ENCODE results near the gene SPZ1. TPM values are rescaled to one million over a fixed set of nuclear protein-coding genes. Genes with fewer than 3 reads are reported as not detected.
"Not testable (repeated sequence)": the region's sequence is repeated elsewhere in the genome, so short reads cannot be mapped to it uniquely, and the experiment has no call there.

SPZ1 gene
- total RNA-seq, 2 experiments from 2014 or later = not detected

DNA sequence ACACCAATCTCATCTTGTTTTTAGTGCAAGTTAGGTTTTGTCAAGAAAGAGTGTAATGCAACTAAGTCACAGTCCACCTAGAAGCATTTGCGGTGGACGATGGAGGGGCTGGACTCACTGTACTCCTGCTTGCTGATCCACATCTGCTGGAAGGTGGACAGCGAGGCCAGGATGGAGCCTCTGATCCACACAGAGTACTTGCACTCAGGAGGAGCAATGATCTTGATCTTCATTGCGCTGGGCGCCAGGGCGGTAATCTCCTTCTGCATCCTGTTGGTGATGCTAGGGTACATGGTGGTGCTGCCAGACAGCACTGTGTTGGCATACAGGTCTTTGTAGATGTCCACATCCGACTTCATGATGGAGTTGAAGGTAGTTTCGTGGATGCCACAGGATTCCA is 20.2 kb upstream of the SPZ1 start:
- DNase-seq (no peak), ATAC-seq (ENCODE audit: poor library complexity) (no peak)
- H3K4me1 Mint-ChIP-seq (ENCODE audit: low read depth) = no peaks in the 10 kb centered on the region
- TF ChIP-seq CTCF (IDR thresholded peaks at IDR 0.05) = no peak
- Histone ChIP-seq H3K36me3 (ENCODE audit: insufficient read depth, low read length) (no peaks in the 10 kb centered on the region), H3K27me3 (ENCODE audit: control insufficient read depth in 1 of 2, insufficient read depth in 2 of 2, low read length in 2 of 2) (no peaks in the 10 kb centered on the region), H3K4me1 (ENCODE audit: insufficient read depth, low read length) (no peaks in the 10 kb centered on the region), H3K9me3 (ENCODE audit: control insufficient read depth in 1 of 2, insufficient read depth in 1 of 2, low read length in 2 of 2) (no peaks in the 10 kb centered on the region), H3K27ac (ENCODE audit: low read depth in 1 of 2, low read length in 2 of 2) (no peak overlapping the region), H3K4me3 (ENCODE audit: low read length) (no peak overlapping the region)
- no peak overlapping the region for H3K27ac Mint-ChIP-seq
- no peaks in the 10 kb centered on the region for H3K9me3 Mint-ChIP-seq
- POLR2A ChIA-PET = no interaction called here
- CTCF ChIA-PET = no interaction called here
- H3K27me3 Mint-ChIP-seq = no peaks in the 10 kb centered on the region
- no peak overlapping the region for H3K4me3 Mint-ChIP-seq
- intact Hi-C loops (cut with DNase I, micrococcal nuclease) = no loop called here
- no peaks in the 10 kb centered on the region for H3K36me3 Mint-ChIP-seq (ENCODE audit: low read depth)

DNA sequence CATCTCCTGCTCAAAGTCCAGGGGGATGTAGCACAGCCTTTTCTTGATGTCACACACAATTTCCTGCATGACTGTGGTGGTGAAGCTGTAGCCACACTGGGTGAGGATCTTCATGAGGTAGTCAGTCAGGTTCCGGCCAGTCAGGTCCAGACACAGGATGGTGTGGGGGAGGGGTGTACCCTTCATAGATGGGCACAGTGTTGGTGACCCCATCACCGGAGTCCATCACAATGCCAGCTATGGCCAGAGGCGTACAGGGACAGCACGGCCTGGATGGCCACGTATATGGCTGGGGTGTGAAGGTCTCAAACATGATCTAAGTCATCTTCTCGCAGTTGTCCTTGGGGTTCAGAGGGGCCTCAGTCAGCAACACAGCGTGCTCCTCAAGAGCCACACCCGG is 19.7 kb upstream of the SPZ1 start:
- Histone ChIP-seq H3K4me1 (ENCODE audit: insufficient read depth, low read length) (no peaks in the 10 kb centered on the region), H3K36me3 (ENCODE audit: insufficient read depth, low read length) (no peaks in the 10 kb centered on the region), H3K9me3 (ENCODE audit: control insufficient read depth in 1 of 2, insufficient read depth in 1 of 2, low read length in 2 of 2) (no peaks in the 10 kb centered on the region), H3K27me3 (ENCODE audit: control insufficient read depth in 1 of 2, insufficient read depth in 2 of 2, low read length in 2 of 2) (no peaks in the 10 kb centered on the region), H3K4me3 (ENCODE audit: low read length) (no peak overlapping the region), H3K27ac (ENCODE audit: low read depth in 1 of 2, low read length in 2 of 2) (no peak overlapping the region)
- DNase-seq (no peak), ATAC-seq (ENCODE audit: poor library complexity) (no peak)
- Mint-ChIP-seq H3K27ac (no peak overlapping the region), H3K4me3 (no peak overlapping the region), H3K9me3 (no peaks in the 10 kb centered on the region), H3K4me1 (ENCODE audit: low read depth) (no peaks in the 10 kb centered on the region), H3K27me3 (no peaks in the 10 kb centered on the region), H3K36me3 (ENCODE audit: low read depth) (no peaks in the 10 kb centered on the region)
- intact Hi-C loops (cut with DNase I, micrococcal nuclease) = loop anchor here in 1 of 2 experiments (10.0 kb wide), 2 partner anchors 305 to 1165 kb away; partner anchors contain the start of gene MTX3
- TF ChIP-seq CTCF (IDR thresholded peaks at IDR 0.05) = no peak
- ChIA-PET POLR2A (no interaction called here), CTCF (no interaction called here)

GRCh38 chr5:80300796-80301195 is 19.0 kb upstream of the SPZ1 start:
- H3K27ac Mint-ChIP-seq; DNase-seq; POLR2A ChIA-PET; H3K36me3 ChIP-seq (ENCODE audit: insufficient read depth, low read length); H3K27ac ChIP-seq (ENCODE audit: low read depth in 1 of 2, low read length in 2 of 2); H3K27me3 ChIP-seq (ENCODE audit: control insufficient read depth in 1 of 2, insufficient read depth in 2 of 2, low read length in 2 of 2); H3K4me3 ChIP-seq (ENCODE audit: low read length); H3K4me3 Mint-ChIP-seq; CTCF ChIA-PET; H3K36me3 Mint-ChIP-seq (ENCODE audit: low read depth); H3K4me1 ChIP-seq (ENCODE audit: insufficient read depth, low read length); H3K9me3 Mint-ChIP-seq; ATAC-seq (ENCODE audit: poor library complexity); H3K4me1 Mint-ChIP-seq (ENCODE audit: low read depth); H3K27me3 Mint-ChIP-seq; H3K9me3 ChIP-seq (ENCODE audit: control insufficient read depth in 1 of 2, insufficient read depth in 1 of 2, low read length in 2 of 2): not testable (repeated sequence)
- intact Hi-C loops (cut with DNase I, micrococcal nuclease) = loop anchor here in 1 of 2 experiments (10.0 kb wide), 2 partner anchors 306 to 1166 kb away; partner anchors contain the start of gene MTX3

- H3K36me3 ChIP-seq (ENCODE audit: insufficient read depth, low read length); H3K27me3 ChIP-seq (ENCODE audit: control insufficient read depth in 1 of 2, insufficient read depth in 2 of 2, low read length in 2 of 2); H3K27me3 Mint-ChIP-seq; H3K9me3 Mint-ChIP-seq; H3K9me3 ChIP-seq (ENCODE audit: control insufficient read depth in 1 of 2, insufficient read depth in 1 of 2, low read length in 2 of 2); ATAC-seq (ENCODE audit: poor library complexity); H3K4me3 ChIP-seq (ENCODE audit: low read length); CTCF ChIA-PET; H3K4me3 Mint-ChIP-seq; H3K36me3 Mint-ChIP-seq (ENCODE audit: low read depth); H3K27ac Mint-ChIP-seq; H3K4me1 ChIP-seq (ENCODE audit: insufficient read depth, low read length); H3K27ac ChIP-seq (ENCODE audit: low read depth in 1 of 2, low read length in 2 of 2); H3K4me1 Mint-ChIP-seq (ENCODE audit: low read depth); POLR2A ChIA-PET; DNase-seq: not testable (repeated sequence)
- intact Hi-C loops (cut with DNase I, micrococcal nuclease) = loop anchor here in 1 of 2 experiments (10.0 kb wide), 2 partner anchors 307 to 1167 kb away; partner anchors contain the start of gene MTX3
Measured at GRCh38 chr5:80301342-80301741, 18.5 kb upstream of the SPZ1 start.
